ENCODE results near the gene PFKP. TPM values are rescaled to one million over a fixed set of nuclear protein-coding genes. Genes with fewer than 3 reads are reported as not detected.

PFKP gene
- total RNA-seq, 4 donors from 2014 or later: 90.8 to 255 (median 112) TPM

- Histone ChIP-seq H3K27me3 (no peaks in the 10 kb centered on the region), H3K4me3 (no peak overlapping the region), H3K27ac (replicated peaks in 1 of 4) (no peak overlapping the region), H3K9me3 (no peaks in the 10 kb centered on the region), H3K36me3 (peaks cover 77 to 100% (median 99%) of the 10 kb centered on the region in 4 donors), H3K4me1 (no peaks in the 10 kb centered on the region)
- WGBS: 69% methylated on average over 6 of the region's 9 CpGs
- TF ChIP-seq EP300 (IDR thresholded peaks at IDR 0.05): no peak
- no peak for TF ChIP-seq POLR2A (IDR thresholded peaks at IDR 0.05; ENCODE audit: low read depth)
- TF ChIP-seq POLR2AphosphoS5 (IDR thresholded peaks at IDR 0.05): no peak
- TF ChIP-seq CTCF (IDR thresholded peaks at IDR 0.05): no peak
- intact Hi-C loops (cut with DNase I): no loop called here
- DNase-seq (ENCODE audit: extremely low spot score): no peak
Measured at GRCh38 chr10:3148994-3149393, 81.6 kb downstream of the PFKP start.

- Histone ChIP-seq H3K9me3 (no peaks in the 10 kb centered on the region), H3K4me3 (no peak overlapping the region), H3K27ac (replicated peaks in 1 of 4) (no peak overlapping the region), H3K27me3 (no peaks in the 10 kb centered on the region), H3K36me3 (peaks cover 75 to 100% (median 98%) of the 10 kb centered on the region in 4 donors), H3K4me1 (no peaks in the 10 kb centered on the region)
- no peak for DNase-seq (ENCODE audit: extremely low spot score)
- TF ChIP-seq CTCF (IDR thresholded peaks at IDR 0.05) (no peak), POLR2AphosphoS5 (IDR thresholded peaks at IDR 0.05) (no peak), EP300 (IDR thresholded peaks at IDR 0.05) (no peak), POLR2A (IDR thresholded peaks at IDR 0.05; ENCODE audit: low read depth) (no peak)
- WGBS: 82% methylated on average over 11 of the region's 11 CpGs
- intact Hi-C loops (cut with DNase I): no loop called here
Measured at GRCh38 chr10:3149918-3150317, 82.6 kb downstream of the PFKP start.

GRCh38 chr10:3150366-3150765 is 83.0 kb downstream of the PFKP start:
- Histone ChIP-seq H3K9me3 (no peaks in the 10 kb centered on the region), H3K4me3 (no peak overlapping the region), H3K4me1 (no peaks in the 10 kb centered on the region), H3K27me3 (no peaks in the 10 kb centered on the region), H3K36me3 (peaks cover 75 to 100% (median 98%) of the 10 kb centered on the region in 4 donors), H3K27ac (replicated peaks in 1 of 4) (no peak overlapping the region)
- WGBS: 89% methylated on average over 11 of the region's 13 CpGs
- intact Hi-C loops (cut with DNase I): no loop called here
- TF ChIP-seq CTCF (IDR thresholded peaks at IDR 0.05) (no peak), POLR2AphosphoS5 (IDR thresholded peaks at IDR 0.05) (no peak), EP300 (IDR thresholded peaks at IDR 0.05) (no peak), POLR2A (IDR thresholded peaks at IDR 0.05; ENCODE audit: low read depth) (no peak)
- no peak for DNase-seq (ENCODE audit: extremely low spot score)

- no peaks in the 10 kb centered on the region for H3K27me3 ChIP-seq
- intact Hi-C loops (cut with DNase I): no loop called here
- no peak for TF ChIP-seq POLR2A (IDR thresholded peaks at IDR 0.05; ENCODE audit: low read depth)
- no peak for TF ChIP-seq POLR2AphosphoS5 (IDR thresholded peaks at IDR 0.05)
- no peak for TF ChIP-seq EP300 (IDR thresholded peaks at IDR 0.05)
- no peak for TF ChIP-seq CTCF (IDR thresholded peaks at IDR 0.05)
- no peaks in the 10 kb centered on the region for H3K4me1 ChIP-seq
- DNase-seq (ENCODE audit: extremely low spot score): no peak
- no peak overlapping the region for H3K4me3 ChIP-seq
- H3K27ac ChIP-seq (replicated peaks in 1 of 4): no peak overlapping the region
- peaks cover 74 to 100% (median 97%) of the 10 kb centered on the region in 4 donors for H3K36me3 ChIP-seq
- H3K9me3 ChIP-seq: no peaks in the 10 kb centered on the region
- WGBS: 93% methylated on average over 14 of the region's 14 CpGs
Measured at GRCh38 chr10:3150961-3151360, 83.6 kb downstream of the PFKP start.

- no peak for DNase-seq (ENCODE audit: extremely low spot score)
- H3K36me3 ChIP-seq: peaks cover 80 to 100% (median 92%) of the 10 kb centered on the region in 4 donors
- 94% methylated on average over 12 of the region's 13 CpGs for WGBS
- intact Hi-C loops (cut with DNase I): no loop called here
- no peak overlapping the region for H3K27ac ChIP-seq (replicated peaks in 1 of 4)
- H3K4me3 ChIP-seq: no peak overlapping the region
- no peak for TF ChIP-seq CTCF (IDR thresholded peaks at IDR 0.05)
- TF ChIP-seq POLR2AphosphoS5 (IDR thresholded peaks at IDR 0.05): no peak
- no peak for TF ChIP-seq POLR2A (IDR thresholded peaks at IDR 0.05; ENCODE audit: low read depth)
- no peak for TF ChIP-seq EP300 (IDR thresholded peaks at IDR 0.05)
- H3K4me1 ChIP-seq: no peaks in the 10 kb centered on the region
- H3K27me3 ChIP-seq: no peaks in the 10 kb centered on the region
- H3K9me3 ChIP-seq: no peaks in the 10 kb centered on the region
Measured at GRCh38 chr10:3151889-3152565, 84.7 kb downstream of the PFKP start.

Data from esophagus muscularis mucosa (tissue), 4 donors.